AG10803 (cell line): Measurements from ENCODE around the gene BABAM2.
"Not testable (repeated sequence)": the region's sequence is repeated elsewhere in the genome, so short reads cannot be mapped to it uniquely, and the experiment has no call there.

ENCODE experiments used
- DNase-seq: peaks from one replicate; pipeline ENCODE4 v3.0.0; 2010; ENCODE audit warnings: low read depth
- H3K4me3 ChIP-seq: 2 replicates; pipeline ENCODE4 v1.5.1; 2011; ENCODE audit warnings: mild to moderate bottlenecking, low read length, control low read depth
- TF ChIP-seq, protein P1 (sequence below): conservative IDR thresholded peaks from 2 replicates; pipeline ENCODE4 v1.5.1; 2011; ENCODE audit warnings: mild to moderate bottlenecking, low read length, control low read depth, inconsistent platforms

The BABAM2 gene

DNA sequence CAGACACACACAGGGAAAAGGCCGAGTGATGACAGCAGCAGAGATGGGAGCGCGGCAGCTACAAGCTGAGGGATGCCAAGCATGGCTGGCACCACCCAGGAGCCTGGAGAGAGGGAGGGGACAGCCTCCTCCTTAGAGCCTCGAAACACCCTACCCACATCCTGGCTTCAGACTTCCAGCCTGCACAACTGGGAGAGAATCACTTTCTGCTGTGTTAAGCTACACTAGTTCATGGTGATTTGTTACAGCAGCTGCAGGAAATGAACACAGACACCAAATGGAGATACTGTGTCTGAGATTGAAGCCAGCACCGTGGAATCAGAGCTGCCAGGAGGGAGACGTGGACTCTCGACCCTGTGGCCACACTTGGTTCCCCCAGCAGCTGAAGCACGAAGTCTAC is 474.6 kb downstream of the BABAM2 start:
- no peak for DNase-seq
- TF ChIP-seq, protein P1, sequence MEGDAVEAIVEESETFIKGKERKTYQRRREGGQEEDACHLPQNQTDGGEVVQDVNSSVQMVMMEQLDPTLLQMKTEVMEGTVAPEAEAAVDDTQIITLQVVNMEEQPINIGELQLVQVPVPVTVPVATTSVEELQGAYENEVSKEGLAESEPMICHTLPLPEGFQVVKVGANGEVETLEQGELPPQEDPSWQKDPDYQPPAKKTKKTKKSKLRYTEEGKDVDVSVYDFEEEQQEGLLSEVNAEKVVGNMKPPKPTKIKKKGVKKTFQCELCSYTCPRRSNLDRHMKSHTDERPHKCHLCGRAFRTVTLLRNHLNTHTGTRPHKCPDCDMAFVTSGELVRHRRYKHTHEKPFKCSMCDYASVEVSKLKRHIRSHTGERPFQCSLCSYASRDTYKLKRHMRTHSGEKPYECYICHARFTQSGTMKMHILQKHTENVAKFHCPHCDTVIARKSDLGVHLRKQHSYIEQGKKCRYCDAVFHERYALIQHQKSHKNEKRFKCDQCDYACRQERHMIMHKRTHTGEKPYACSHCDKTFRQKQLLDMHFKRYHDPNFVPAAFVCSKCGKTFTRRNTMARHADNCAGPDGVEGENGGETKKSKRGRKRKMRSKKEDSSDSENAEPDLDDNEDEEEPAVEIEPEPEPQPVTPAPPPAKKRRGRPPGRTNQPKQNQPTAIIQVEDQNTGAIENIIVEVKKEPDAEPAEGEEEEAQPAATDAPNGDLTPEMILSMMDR, result no peak

DNA sequence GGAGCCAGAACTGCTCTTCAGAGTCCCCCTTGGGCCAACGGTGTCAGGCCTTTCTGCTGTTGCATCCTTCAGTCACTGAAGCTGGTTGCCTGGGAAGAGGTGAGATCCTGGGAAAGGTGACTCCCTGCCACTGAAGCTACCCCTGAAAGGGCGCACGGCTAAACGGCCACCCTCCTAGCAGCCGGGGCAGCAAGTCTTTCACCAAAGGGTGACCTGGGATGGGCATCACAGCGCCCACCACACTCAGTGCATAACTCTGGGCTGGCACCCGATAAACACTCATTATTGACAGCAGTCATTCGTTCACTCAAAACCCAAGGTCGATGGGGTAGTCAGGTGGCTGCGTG is 475.6 kb downstream of the BABAM2 start:
- no peak overlapping the region for H3K4me3 ChIP-seq
- no peak for DNase-seq
- TF ChIP-seq, protein P1, result no peak

More for the DNA sequence above, 474.6 kb downstream of the BABAM2 start:
- no peak overlapping the region for H3K4me3 ChIP-seq

DNA sequence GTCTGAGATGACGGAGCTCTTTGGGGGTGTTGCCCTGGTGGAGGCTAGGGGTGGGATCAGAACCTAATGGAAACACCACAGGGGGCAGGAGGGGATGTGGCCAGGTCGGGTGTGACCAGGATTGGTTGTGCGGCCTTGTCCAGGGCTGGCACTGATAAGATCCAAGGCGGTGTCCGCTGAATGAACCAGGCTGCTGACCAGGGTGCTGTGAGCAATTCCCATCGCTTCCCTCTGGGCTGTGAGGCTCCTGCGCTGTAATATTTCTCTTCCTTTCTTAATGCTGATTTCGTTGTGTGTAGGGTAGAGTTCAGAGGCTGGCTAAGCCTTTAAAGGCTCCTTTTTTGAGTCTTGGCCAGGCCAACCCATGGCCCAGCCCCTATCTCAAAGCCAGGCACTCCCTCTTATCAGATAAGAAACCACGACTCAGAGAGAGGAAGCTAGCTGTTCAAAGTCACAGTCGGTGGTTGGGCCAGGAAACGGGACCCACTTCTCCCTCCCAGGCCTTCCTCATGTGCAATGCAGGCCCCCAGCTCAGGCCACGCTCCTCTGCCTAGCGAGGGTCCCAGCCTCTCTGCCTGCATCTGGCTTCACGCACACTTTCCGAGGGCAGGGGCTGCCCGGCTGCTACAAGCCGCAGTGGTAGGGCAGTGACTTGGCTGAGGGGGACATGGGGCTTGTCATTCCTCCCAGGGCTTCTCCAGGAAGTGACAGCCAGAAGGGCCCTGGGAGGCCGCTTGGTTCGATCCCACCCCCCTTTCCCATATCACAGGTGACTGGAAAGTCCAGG is 476.2 kb downstream of the BABAM2 start:
- no peak overlapping the region for H3K4me3 ChIP-seq
- DNase-seq, result no peak

DNA sequence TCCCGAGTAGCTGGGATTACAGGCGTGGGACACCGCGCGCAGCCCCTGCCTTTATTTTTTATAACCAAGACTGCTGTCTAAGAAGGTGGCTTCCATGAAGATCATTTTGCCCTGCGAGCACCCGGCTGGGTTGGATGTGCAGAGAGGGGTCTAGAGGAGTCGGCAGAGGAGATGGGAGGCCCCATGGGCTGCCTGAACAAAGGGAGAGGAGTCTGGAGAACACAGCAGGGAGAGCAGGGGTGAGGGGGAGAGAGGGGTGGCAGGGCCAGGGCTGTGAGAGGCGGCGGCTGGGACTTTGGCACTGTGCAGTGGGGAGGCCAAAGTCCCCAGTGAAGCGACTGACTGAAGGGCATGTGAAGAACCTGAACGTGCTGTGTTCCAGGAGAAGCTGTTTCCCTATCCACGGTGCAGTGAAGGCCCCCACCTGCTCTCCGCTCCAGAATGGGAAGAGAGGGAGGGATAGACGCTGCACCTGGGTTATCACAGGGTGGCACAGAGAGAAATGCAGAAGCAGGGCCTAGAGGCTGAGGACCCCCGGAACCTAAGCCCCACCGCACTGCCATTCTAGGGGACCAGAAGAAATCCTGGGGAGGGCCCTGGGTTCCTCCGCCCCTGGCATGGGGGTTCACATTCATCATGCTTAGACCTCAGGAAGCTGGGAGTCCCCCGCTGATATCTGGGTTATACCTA is 477.3 kb downstream of the BABAM2 start:
- DNase-seq, result no peak
- H3K4me3 ChIP-seq, result no peak overlapping the region
- TF ChIP-seq, protein P1, result no peak

More for the DNA sequence above, 476.2 kb downstream of the BABAM2 start:
- TF ChIP-seq, protein P1, result no peak

DNA sequence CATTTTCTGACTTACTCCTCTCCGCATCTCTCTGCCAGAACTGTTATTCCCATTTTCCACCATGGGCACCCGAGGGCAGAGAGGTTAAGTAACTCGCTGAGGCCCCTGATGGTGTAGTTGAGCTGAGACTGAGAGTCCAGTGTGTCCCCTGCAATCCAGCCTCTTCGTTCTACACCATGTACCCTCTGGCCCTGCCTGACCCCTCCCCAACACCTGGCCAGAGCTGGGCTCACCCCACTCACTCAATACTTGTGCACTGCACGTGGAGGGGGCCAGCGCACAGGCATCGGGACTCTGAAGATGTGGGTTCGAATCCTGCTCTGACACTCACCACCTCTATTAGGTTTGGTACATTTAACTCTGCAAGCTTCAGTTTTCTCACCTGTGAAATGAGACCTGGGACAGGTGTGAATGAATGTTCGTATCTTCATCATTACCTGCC is 477.8 kb downstream of the BABAM2 start:
- H3K4me3 ChIP-seq, result no peak overlapping the region
- TF ChIP-seq, protein P1, result no peak
- DNase-seq, result no peak

DNA sequence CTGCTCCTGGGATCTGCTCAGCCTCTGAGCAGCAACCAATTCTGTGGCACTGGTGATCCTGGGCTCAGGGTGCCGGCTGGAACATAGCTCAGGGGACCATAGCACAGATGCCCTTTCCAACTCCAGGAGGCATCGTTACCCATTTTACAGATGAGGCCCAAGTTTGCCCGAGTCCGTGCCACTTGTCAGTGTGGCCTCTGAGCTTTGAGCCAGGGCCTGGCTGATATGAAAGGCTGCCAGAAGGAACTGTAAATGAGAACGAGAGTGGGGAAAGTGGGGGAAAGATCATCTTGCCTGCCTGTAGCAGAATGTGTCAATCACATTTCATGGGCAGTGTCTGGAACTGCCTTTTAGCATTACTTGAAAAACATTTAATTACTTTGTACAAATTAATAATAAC is 478.8 kb downstream of the BABAM2 start:
- H3K4me3 ChIP-seq, result no peak overlapping the region
- DNase-seq, result no peak
- TF ChIP-seq, protein P1, result no peak

DNA sequence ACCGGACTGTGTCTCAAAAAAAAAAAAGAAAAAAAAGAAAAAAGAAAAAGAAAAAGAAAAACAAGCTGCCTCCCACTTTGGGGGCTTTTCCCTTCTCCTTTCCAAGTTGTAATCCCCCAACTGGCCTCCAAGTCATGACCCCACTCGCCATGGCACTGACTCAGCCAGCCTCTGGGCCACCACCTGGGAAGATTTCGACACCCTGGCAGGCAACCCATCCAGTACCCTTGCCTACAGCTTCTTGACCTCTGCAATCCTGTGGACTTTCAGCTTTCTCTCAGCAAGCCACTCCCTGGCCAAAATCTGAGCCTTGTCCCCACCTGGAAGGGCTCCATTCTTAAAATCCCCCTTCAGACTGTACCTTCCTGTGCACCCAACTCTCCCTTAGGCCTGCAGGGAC is 479.8 kb downstream of the BABAM2 start:
- TF ChIP-seq, protein P1, result no peak
- DNase-seq, result no peak
- H3K4me3 ChIP-seq, result no peak overlapping the region

DNA sequence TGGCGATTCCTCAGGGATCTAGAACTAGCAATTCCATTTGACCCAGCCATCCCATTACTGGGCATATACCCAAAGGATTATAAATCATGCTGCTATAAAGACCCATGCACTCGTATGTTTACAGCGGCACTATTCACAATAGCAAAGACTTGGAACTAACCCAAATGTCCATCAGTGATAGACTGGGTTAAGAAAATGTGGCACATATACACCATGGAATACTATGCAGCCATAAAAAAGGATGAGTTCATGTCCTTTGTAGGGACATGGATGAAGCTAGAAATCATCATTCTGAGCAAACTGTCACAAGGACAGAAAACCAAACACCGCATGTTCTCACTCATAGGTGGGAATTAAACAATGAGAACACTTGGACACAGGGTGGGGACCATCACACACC is 481.2 kb downstream of the BABAM2 start:
- not testable (repeated sequence) for H3K4me3 ChIP-seq, DNase-seq
